ENCODE data around the gene CLDN11.

Gene CLDN11

GRCh38 chr3:170465955-170466354, 47.3 kb downstream of the CLDN11 start:
- ChIA-PET CTCF (interaction anchor here (0.6 to 1.0 kb wide), 4 partner anchors 34 to 97 kb away, joined by 3 to 4 read pairs (median 4); no protein-coding TSS in a partner anchor), POLR2A (no interaction called here)
- Histone ChIP-seq H3K4me1 (ENCODE audit: control insufficient read depth, insufficient read depth, low read length) (peaks cover 25% of the 10 kb centered on the region), H3K4me3 (ENCODE audit: low read depth, low read length) (no peak overlapping the region), H3K36me3 (ENCODE audit: control insufficient read depth in 2 of 2, insufficient read depth in 1 of 2, low read length in 2 of 2) (no peaks in the 10 kb centered on the region), H3K27ac (ENCODE audit: extremely low read depth, low read depth, low read length) (no peak overlapping the region), H3K9me3 (ENCODE audit: control insufficient read depth, insufficient read depth, low read depth, low read length) (no peaks in the 10 kb centered on the region)
- 0 out of 2 replicates have a peak, but pooled peaks have one; percentile 10 for TF ChIP-seq ZNF335 (tag by site-specific recombination; conservative IDR thresholded peaks at IDR 0.05)
- TF ChIP-seq PRDM6 (tag by site-specific recombination; IDR thresholded peaks at IDR 0.05), result peak; percentile 57; the same call in 1 of the 2 replicates
- no peak for TF ChIP-seq ZNF670 (tag by site-specific recombination; IDR thresholded peaks at IDR 0.05; ENCODE audit: low read depth)
- no peak for TF ChIP-seq KLF10 (tag by site-specific recombination; IDR thresholded peaks at IDR 0.05)
- no peak for TF ChIP-seq ZNF404 (tag by site-specific recombination; IDR thresholded peaks at IDR 0.05)
- TF ChIP-seq ZBTB48 (tag by site-specific recombination; IDR thresholded peaks at IDR 0.05), result no peak
- no peak for TF ChIP-seq ZNF169 (tag by site-specific recombination; IDR thresholded peaks at IDR 0.05)
- no peak for TF ChIP-seq PRDM2 (tag by site-specific recombination; IDR thresholded peaks at IDR 0.05; ENCODE audit: borderline replicate concordance)
- no peak for TF ChIP-seq ZNF398 (tag by site-specific recombination; IDR thresholded peaks at IDR 0.05)
- no peak for TF ChIP-seq ZNF19 (tag by site-specific recombination; IDR thresholded peaks at IDR 0.05; ENCODE audit: low read depth)
- TF ChIP-seq ZSCAN23 (tag by site-specific recombination; IDR thresholded peaks at IDR 0.05), result no peak
- TF ChIP-seq ZSCAN5A (tag by site-specific recombination; IDR thresholded peaks at IDR 0.05), result no peak

GRCh38 chr3:170467007-170467406, 48.3 kb downstream of the CLDN11 start:
- Histone ChIP-seq H3K27ac (ENCODE audit: extremely low read depth, low read depth, low read length) (no peak overlapping the region), H3K36me3 (ENCODE audit: control insufficient read depth in 2 of 2, insufficient read depth in 1 of 2, low read length in 2 of 2) (no peaks in the 10 kb centered on the region), H3K4me3 (ENCODE audit: low read depth, low read length) (no peak overlapping the region), H3K9me3 (ENCODE audit: control insufficient read depth, insufficient read depth, low read depth, low read length) (no peaks in the 10 kb centered on the region), H3K4me1 (ENCODE audit: control insufficient read depth, insufficient read depth, low read length) (peaks cover 25% of the 10 kb centered on the region)
- no peak for TF ChIP-seq ZNF2 (tag by site-specific recombination; IDR thresholded peaks at IDR 0.05)
- CTCF ChIA-PET, result interaction anchor here (0.7 kb wide), 1 partner anchor 97 kb away, joined by 3 read pairs; no protein-coding TSS in a partner anchor
- POLR2A ChIA-PET, result no interaction called here

Measured in HEK293 (cell line).